Lung (tissue), 12 donors: ENCODE data around the gene TTC13. TPM values are rescaled to one million over a fixed set of nuclear protein-coding genes. Genes with fewer than 3 reads are reported as not detected.

ENCODE experiments used
- ATAC-seq: fragments of 200-7000 bp; cut with Tn5 transposase; one replicate; pipeline ENCODE4 v1.9.1; 2020; ENCODE audit warnings: moderate number of reproducible peaks; ENCODE audit not compliant: insufficient read depth, low FRiP score
- DNase-seq, 3 donors: peaks; one replicate each; pipeline ENCODE4 v3.0.0-alpha.2; 2013 to 2017
- H3K27ac ChIP-seq, 2 donors: one replicate each; pipeline ENCODE4 v1.5.1; 2013; ENCODE audit warnings: mild to moderate bottlenecking in 2 of 2, moderate library complexity in 2 of 2, control low read depth in 1 of 2, inconsistent platforms in 1 of 2, low read depth in 1 of 2, low read length in 1 of 2
- H3K27me3 ChIP-seq, 3 donors: one replicate each; pipeline ENCODE4 v1.5.1; 2013; ENCODE audit warnings: low read length in 2 of 3; ENCODE audit not compliant: control insufficient read depth in 3 of 3, insufficient read depth in 3 of 3
- H3K36me3 ChIP-seq, 4 donors: one replicate each; pipeline ENCODE4 v1.5.1; 2013; ENCODE audit warnings: low read length in 4 of 4, mild to moderate bottlenecking in 1 of 4, moderate library complexity in 1 of 4; ENCODE audit not compliant: control insufficient read depth in 4 of 4, insufficient read depth in 4 of 4
- H3K4me1 ChIP-seq, 5 donors: one replicate each; pipeline ENCODE4 v1.5.1; 2013; ENCODE audit warnings: low read length in 5 of 5, mild to moderate bottlenecking in 2 of 5, moderate library complexity in 1 of 5; ENCODE audit not compliant: control insufficient read depth in 5 of 5, insufficient read depth in 5 of 5
- H3K4me3 ChIP-seq: one replicate; pipeline ENCODE4 v1.5.1; 2013; ENCODE audit warnings: mild to moderate bottlenecking, control low read depth, moderate library complexity
- H3K9ac ChIP-seq, 2 donors: one replicate each; pipeline ENCODE4 v1.5.1; 2013; ENCODE audit warnings: low read length in 2 of 2, control low read depth in 1 of 2; ENCODE audit not compliant: insufficient read depth in 1 of 2
- H3K9me3 ChIP-seq, 4 donors: one replicate each; pipeline ENCODE4 v1.5.1; 2013; ENCODE audit warnings: low read length in 3 of 4, mild to moderate bottlenecking in 1 of 4, moderate library complexity in 1 of 4; ENCODE audit not compliant: control insufficient read depth in 4 of 4, insufficient read depth in 3 of 4
- WGBS, 2 donors: extraction: QIAGEN DNeasy Blood & Tissue Kit; methylation state at CpG; one replicate each; pipeline ENCODE4 v1.1.7; 2013; 5-methylcytosine and 5-hydroxymethylcytosine counted together
- polyA plus RNA-seq, 2 donors: library from polyadenylated mRNA; stranded (reverse); fragments of 200-250 nt; gene quantifications; one replicate each; pipeline ENCODE4 v1.2.1, GENCODE V29; 2013
- total RNA-seq, 2 donors: library from RNA; depleted of rRNA in 1 of 2; stranded (reverse); fragments of >200 nt in 1 of 2; gene quantifications; one replicate each; pipeline ENCODE4 v1.2.1, GENCODE V29; 2014 to 2021
- TF ChIP-seq, protein P1 (sequence below): IDR thresholded peaks from 2 replicates; pipeline ENCODE4 v1.5.1; 2012; ENCODE audit warnings: mild to moderate bottlenecking; ENCODE audit errors: control extremely low read depth, extremely low read depth
- donor health status: control.
- donor health status: control.
- donor health status: Bipolar disorder and iron deficiency.
- donor health status: healthy.
- donor health status: DM: yes; HTN: yes; CAD: no.

Gene TTC13
- total and polyA plus RNA-seq, 4 donors: 7.9 to 24.5 (median 17.4) TPM

DNA sequence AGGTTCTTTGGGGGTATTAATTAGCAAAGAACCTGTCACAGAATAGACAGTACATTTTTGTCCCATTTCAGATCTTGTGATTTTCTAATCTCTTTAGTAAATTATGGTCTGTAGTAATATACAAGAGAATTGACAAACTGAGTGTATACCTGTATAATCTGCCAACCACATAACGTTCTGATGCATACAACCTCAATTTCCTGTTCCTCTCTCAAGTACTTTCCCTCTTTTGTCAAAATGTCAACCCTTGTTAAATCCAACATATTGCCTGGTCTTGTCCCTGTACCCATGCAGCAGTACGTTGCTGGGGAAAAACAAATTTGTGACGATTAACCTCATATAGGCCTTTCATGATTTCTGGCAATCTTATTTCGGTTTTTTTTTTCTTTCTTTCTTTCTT lies 1.3 kb upstream of the TTC13 start:
- no peaks in the 10 kb centered on the region for H3K9me3 ChIP-seq
- TF ChIP-seq, protein P1, sequence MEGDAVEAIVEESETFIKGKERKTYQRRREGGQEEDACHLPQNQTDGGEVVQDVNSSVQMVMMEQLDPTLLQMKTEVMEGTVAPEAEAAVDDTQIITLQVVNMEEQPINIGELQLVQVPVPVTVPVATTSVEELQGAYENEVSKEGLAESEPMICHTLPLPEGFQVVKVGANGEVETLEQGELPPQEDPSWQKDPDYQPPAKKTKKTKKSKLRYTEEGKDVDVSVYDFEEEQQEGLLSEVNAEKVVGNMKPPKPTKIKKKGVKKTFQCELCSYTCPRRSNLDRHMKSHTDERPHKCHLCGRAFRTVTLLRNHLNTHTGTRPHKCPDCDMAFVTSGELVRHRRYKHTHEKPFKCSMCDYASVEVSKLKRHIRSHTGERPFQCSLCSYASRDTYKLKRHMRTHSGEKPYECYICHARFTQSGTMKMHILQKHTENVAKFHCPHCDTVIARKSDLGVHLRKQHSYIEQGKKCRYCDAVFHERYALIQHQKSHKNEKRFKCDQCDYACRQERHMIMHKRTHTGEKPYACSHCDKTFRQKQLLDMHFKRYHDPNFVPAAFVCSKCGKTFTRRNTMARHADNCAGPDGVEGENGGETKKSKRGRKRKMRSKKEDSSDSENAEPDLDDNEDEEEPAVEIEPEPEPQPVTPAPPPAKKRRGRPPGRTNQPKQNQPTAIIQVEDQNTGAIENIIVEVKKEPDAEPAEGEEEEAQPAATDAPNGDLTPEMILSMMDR: no peak
- 65 to 66% methylated on average over 4 of the region's 4 CpGs for WGBS, 2 donors
- DNase-seq: no peak
- H3K27ac ChIP-seq: no peak overlapping the region
- H3K4me1 ChIP-seq: peaks cover 3 to 13% (median 4%) of the 10 kb centered on the region in 5 donors
- H3K4me3 ChIP-seq: no peak overlapping the region
- H3K27me3 ChIP-seq: no peaks in the 10 kb centered on the region
- peaks cover 0 to 7% (median 1%) of the 10 kb centered on the region in 4 donors for H3K36me3 ChIP-seq
- ATAC-seq: no peak
- H3K9ac ChIP-seq: peak overlapping the region; percentile 41 to 69

DNA sequence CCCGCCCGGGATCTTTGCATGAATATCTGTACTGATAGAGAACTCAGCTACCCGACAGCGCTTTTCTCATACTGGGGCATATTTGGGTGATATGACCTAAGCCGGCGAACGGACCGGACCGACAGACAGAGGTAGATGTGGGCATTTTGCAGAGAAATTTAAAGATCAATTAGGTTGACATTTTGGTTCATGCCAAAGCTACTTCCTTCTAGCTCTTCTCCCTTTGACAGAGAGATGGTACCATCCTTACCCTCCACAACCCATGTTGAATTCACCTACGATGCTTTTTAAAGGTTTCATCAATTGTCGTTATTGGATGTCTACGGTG lies 692 bp upstream of the TTC13 start:
- no peaks in the 10 kb centered on the region for H3K9me3 ChIP-seq
- peak overlapping the region; percentile 68 for H3K4me3 ChIP-seq
- peaks cover 0 to 7% (median 1%) of the 10 kb centered on the region in 4 donors for H3K36me3 ChIP-seq
- DNase-seq: no peak
- ATAC-seq: no peak
- peak overlapping the region; percentile 73 to 78 for H3K27ac ChIP-seq
- TF ChIP-seq, protein P1: no peak
- peaks cover 3 to 13% (median 4%) of the 10 kb centered on the region in 5 donors for H3K4me1 ChIP-seq
- no peaks in the 10 kb centered on the region for H3K27me3 ChIP-seq
- peak overlapping the region; percentile 41 to 69 for H3K9ac ChIP-seq
- 5 to 6% methylated on average over 12 of the region's 12 CpGs for WGBS, 2 donors

DNA sequence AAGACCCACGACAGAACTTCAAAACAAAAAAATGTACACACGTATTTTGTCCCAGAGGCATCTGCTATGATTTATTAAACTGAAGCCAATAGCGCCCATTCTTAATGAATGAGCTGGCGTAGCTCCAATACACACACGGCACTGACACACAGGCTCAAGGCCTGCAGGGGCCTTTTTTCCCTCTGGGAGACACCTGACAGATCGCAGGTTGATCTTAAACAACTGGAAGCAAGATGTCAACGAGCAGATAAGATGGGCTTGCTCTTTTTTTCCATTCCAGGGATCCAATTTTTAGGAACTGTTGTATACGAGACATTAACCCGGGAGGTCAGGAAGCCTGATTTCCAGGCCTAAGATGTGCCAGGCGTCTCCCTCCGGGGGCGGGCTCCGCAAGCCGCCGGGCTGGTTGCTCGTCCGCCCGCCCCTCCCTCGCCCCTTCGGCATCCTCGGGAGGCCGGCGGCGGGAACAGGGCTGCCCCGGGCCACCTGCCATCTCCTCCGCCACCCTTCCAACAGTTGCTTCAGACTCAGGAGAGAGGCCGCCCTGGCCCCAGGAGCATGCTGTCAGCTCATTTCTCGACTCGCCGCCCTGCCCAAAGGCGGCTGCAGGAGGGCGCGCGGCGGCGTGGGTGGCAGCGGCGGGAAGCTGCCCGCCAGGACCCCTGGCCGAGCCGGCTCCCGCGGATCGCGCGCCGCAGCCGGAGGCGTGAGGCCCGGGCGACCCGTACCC lies 735 bp downstream of the TTC13 start:
- H3K27me3 ChIP-seq: no peaks in the 10 kb centered on the region
- H3K9me3 ChIP-seq: no peaks in the 10 kb centered on the region
- WGBS, 2 donors: 1% methylated on average over 36 to 52 of the region's 52 CpGs
- peaks cover 3 to 13% (median 3%) of the 10 kb centered on the region in 5 donors for H3K4me1 ChIP-seq
- TF ChIP-seq, protein P1: no peak
- peak overlapping the region; percentile 84 to 87 for H3K27ac ChIP-seq
- H3K36me3 ChIP-seq: peaks cover 0 to 7% (median 1%) of the 10 kb centered on the region in 4 donors
- ATAC-seq (no peak), DNase-seq (peak in 2 of 3 donors; percentile 25 to 50)
- H3K9ac ChIP-seq: no peak overlapping the region
- H3K4me3 ChIP-seq: peak overlapping the region; percentile 68
